ENCODE measurements around the gene TTBK1. TPM values are rescaled to one million over a fixed set of nuclear protein-coding genes. Genes with fewer than 3 reads are reported as not detected.
A peak's percentile ranks its signal among the peaks of the same experiment; 100 is the strongest.

TTBK1 gene
- total RNA-seq, 1 donor from 2014 or later, result under 0.01 TPM

- TF ChIP-seq CTCF (conservative IDR thresholded peaks at IDR 0.05; ENCODE audit: low read depth, low read length), result no peak
- DNase-seq (ENCODE audit: low read depth), result no peak
- peak overlapping the region; percentile 42 for H3K4me3 ChIP-seq (ENCODE audit: low read depth, low read length)
These were observed 25.5 kb downstream of the TTBK1 start for GRCh38 chr6:43268782-43269272.

GRCh38 chr6:43269273-43270007 is 26.2 kb downstream of the TTBK1 start:
- H3K4me3 ChIP-seq (ENCODE audit: low read depth, low read length), result peak overlapping the region; percentile 42
- no peak for TF ChIP-seq CTCF (conservative IDR thresholded peaks at IDR 0.05; ENCODE audit: low read depth, low read length)
- no peak for DNase-seq (ENCODE audit: low read depth)

DNA sequence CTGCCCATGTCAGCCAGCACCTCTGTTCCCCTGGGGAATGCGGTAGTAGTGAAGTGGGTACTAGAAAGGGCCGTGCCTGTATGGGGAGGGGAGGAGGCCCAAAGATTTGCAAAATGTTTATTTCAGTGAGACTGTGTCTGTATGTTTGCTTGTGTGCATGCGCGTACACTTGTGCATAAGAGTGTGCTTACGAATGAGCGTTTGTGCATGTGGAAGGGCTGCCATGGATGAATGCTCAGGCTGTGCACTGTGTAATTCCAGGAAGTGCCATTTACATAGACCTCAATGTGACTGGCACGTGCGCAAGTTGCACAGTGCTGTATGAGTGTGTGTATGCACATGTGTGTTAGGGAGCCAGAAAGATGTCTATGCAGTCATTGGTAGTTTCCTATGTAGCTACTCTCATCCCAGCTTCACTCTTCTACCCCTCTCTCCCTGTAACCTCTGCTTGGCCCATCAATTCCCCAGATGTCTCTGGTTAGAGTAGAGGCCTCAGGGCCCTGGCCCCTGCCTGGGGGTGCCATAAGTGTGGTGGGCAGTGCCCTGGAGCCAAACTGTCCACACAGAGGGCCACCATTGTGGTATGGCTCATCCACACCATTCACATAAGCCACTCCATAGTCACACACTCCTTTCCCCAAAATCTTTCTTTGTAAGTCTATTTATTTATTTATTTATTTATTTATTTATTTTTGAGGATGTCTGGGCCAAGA is 28.0 kb downstream of the TTBK1 start:
- DNase-seq (ENCODE audit: low read depth), result no peak
- no peak overlapping the region for H3K4me3 ChIP-seq (ENCODE audit: low read depth, low read length)
- TF ChIP-seq CTCF (conservative IDR thresholded peaks at IDR 0.05; ENCODE audit: low read depth, low read length), result no peak

- H3K4me3 ChIP-seq (ENCODE audit: low read depth, low read length), result no peak overlapping the region
- no peak for DNase-seq (ENCODE audit: low read depth)
- TF ChIP-seq CTCF (conservative IDR thresholded peaks at IDR 0.05; ENCODE audit: low read depth, low read length), result no peak
These were observed 28.7 kb downstream of the TTBK1 start for GRCh38 chr6:43271944-43272343.

DNA sequence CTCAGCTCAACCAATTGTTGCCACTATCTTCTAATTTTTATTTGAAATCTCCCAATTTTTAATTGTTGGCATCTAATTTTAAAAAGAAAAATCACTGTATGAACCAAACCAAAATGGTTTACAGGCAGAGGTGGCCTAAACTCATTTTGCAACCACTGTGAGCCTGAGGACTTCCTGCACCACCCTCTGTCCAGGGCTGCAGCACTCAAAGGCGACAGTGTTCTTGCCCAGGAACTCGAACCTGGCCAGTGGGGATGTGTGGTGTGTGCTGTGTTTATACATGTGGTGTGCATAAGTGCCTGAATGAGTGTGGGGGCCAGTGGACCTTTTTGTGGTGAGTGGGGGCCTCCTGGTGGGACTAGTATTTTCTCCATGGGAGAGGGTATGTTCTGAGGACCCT is 30.4 kb downstream of the TTBK1 start:
- TF ChIP-seq CTCF (conservative IDR thresholded peaks at IDR 0.05; ENCODE audit: low read depth, low read length), result no peak
- no peak for DNase-seq (ENCODE audit: low read depth)
- no peak overlapping the region for H3K4me3 ChIP-seq (ENCODE audit: low read depth, low read length)

DNA sequence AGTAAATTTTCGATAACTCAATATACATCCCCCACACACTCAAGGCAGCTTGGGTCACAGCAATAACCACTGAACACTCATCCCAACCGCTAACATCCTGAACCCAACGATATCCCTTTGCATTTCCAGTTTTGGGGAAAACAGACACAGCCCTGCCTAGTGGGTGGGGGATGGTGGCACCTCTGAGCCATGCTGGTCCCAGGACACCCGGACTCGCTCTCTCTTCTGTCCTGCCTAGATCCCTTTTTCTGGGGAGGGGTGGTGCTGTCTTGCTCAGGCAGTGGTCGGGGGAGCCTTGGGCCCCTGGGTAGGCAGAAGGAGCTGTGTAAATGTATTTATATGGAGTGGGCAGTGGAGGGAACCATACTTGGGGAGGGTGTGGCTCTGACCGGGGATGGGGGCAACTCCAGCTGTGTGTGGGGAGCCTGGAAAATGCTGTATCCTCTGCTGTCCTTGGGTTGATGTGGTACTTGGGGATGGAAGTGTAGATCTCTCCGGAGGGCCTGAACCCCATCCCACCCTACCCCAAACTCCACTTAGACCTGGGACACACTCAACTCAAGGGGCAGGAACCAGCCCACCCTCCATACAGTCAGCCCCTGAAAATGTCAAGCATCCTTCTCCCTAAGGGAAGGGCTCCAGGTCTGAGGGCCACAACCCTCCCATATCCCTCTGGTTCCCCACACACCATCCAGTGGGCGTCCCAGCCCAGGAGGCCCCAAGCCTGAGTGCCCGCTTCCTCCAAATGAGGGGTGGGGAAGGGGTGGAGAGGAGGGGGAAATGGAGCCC is 31.0 kb downstream of the TTBK1 start:
- no peak overlapping the region for H3K4me3 ChIP-seq (ENCODE audit: low read depth, low read length)
- no peak for TF ChIP-seq CTCF (conservative IDR thresholded peaks at IDR 0.05; ENCODE audit: low read depth, low read length)
- DNase-seq (ENCODE audit: low read depth), result no peak

All from epithelial cell of proximal tubule (primary cell).